ENCODE results near the gene IGF2BP3.

DNA sequence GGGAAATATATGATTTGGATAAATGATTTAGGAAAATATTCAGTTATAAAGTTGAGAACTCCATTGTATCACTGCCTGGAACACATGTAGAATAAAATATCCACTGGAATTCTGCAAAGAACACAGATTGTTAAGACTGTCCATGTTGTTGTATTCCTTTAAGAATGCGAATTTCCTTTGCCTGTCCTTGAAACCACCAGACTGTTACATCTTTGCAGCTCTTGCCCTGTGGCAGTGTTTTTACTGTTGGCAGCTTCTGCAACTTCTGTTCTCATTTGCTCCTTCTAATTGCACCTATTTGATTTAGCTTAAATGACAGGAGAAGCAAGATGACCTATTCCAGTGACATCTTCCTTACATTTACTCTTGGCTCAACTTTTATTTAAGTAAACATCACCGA, 131.4 kb downstream of the IGF2BP3 start:
- TF ChIP-seq CTCF (conservative IDR thresholded peaks at IDR 0.05; ENCODE audit: low read depth, low read length) (no peak), EZH2phosphoT487 (IDR thresholded peaks at IDR 0.05; ENCODE audit: borderline replicate concordance, low read length) (no peak)
